Measurements from ENCODE around the gene ANP32B.

The ANP32B gene

GRCh38 chr9:97980479-97980803, 2.7 kb upstream of the ANP32B start:
- Histone ChIP-seq H3K36me3 (no peaks in the 10 kb centered on the region), H3K9me3 (no peaks in the 10 kb centered on the region), H3K27ac (no peak overlapping the region), H3K4me3 (ENCODE audit: low read depth in 1 of 2, low read length in 1 of 2) (no peak overlapping the region), H3K27me3 (no peaks in the 10 kb centered on the region), H3K4me1 (ENCODE audit: control insufficient read depth in 1 of 2, insufficient read depth in 1 of 2, low read depth in 1 of 2, low read length in 1 of 2) (peaks cover 13 to 15% of the 10 kb centered on the region in 2 experiments)
- TF ChIP-seq, protein P1, sequence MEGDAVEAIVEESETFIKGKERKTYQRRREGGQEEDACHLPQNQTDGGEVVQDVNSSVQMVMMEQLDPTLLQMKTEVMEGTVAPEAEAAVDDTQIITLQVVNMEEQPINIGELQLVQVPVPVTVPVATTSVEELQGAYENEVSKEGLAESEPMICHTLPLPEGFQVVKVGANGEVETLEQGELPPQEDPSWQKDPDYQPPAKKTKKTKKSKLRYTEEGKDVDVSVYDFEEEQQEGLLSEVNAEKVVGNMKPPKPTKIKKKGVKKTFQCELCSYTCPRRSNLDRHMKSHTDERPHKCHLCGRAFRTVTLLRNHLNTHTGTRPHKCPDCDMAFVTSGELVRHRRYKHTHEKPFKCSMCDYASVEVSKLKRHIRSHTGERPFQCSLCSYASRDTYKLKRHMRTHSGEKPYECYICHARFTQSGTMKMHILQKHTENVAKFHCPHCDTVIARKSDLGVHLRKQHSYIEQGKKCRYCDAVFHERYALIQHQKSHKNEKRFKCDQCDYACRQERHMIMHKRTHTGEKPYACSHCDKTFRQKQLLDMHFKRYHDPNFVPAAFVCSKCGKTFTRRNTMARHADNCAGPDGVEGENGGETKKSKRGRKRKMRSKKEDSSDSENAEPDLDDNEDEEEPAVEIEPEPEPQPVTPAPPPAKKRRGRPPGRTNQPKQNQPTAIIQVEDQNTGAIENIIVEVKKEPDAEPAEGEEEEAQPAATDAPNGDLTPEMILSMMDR (IDR thresholded peaks at IDR 0.05): no peak

- H3K9me3 ChIP-seq: no peaks in the 10 kb centered on the region
- H3K27me3 ChIP-seq: no peaks in the 10 kb centered on the region
- H3K36me3 ChIP-seq: no peaks in the 10 kb centered on the region
- peaks cover 20 to 22% of the 10 kb centered on the region in 2 experiments for H3K4me1 ChIP-seq (ENCODE audit: control insufficient read depth in 1 of 2, insufficient read depth in 1 of 2, low read depth in 1 of 2, low read length in 1 of 2)
- H3K4me3 ChIP-seq (ENCODE audit: low read depth in 1 of 2, low read length in 1 of 2): no peak overlapping the region
- no peak overlapping the region for H3K27ac ChIP-seq
- TF ChIP-seq, protein P1 (IDR thresholded peaks at IDR 0.05): no peak
These were observed 2.0 kb upstream of the ANP32B start for GRCh38 chr9:97980918-97981845.

- TF ChIP-seq, protein P1 (IDR thresholded peaks at IDR 0.05): no peak
- no peaks in the 10 kb centered on the region for H3K36me3 ChIP-seq
- no peaks in the 10 kb centered on the region for H3K27me3 ChIP-seq
- H3K4me3 ChIP-seq (ENCODE audit: low read depth in 1 of 2, low read length in 1 of 2): peak overlapping the region; percentile 92 to 99
- peaks cover 22 to 25% of the 10 kb centered on the region in 2 experiments for H3K4me1 ChIP-seq (ENCODE audit: control insufficient read depth in 1 of 2, insufficient read depth in 1 of 2, low read depth in 1 of 2, low read length in 1 of 2)
- no peaks in the 10 kb centered on the region for H3K9me3 ChIP-seq
- peak overlapping the region; percentile 89 for H3K27ac ChIP-seq
These were observed 1.1 kb upstream of the ANP32B start for GRCh38 chr9:97981846-97982682.

GRCh38 chr9:97983589-97984187, 547 bp downstream of the ANP32B start:
- no peaks in the 10 kb centered on the region for H3K36me3 ChIP-seq
- H3K4me3 ChIP-seq (ENCODE audit: low read depth in 1 of 2, low read length in 1 of 2): peak overlapping the region; percentile 92 to 99
- no peaks in the 10 kb centered on the region for H3K9me3 ChIP-seq
- TF ChIP-seq, protein P1 (IDR thresholded peaks at IDR 0.05): no peak
- H3K27ac ChIP-seq: peak overlapping the region; percentile 89
- H3K4me1 ChIP-seq (ENCODE audit: control insufficient read depth in 1 of 2, insufficient read depth in 1 of 2, low read depth in 1 of 2, low read length in 1 of 2): peaks cover 25 to 32% of the 10 kb centered on the region in 2 experiments
- no peaks in the 10 kb centered on the region for H3K27me3 ChIP-seq
